ENCODE results near the gene CCDC134. TPM values are rescaled to one million over a fixed set of nuclear protein-coding genes. Genes with fewer than 3 reads are reported as not detected.

CCDC134 gene
- total RNA-seq (2014; rRNA removed; shearing (Covaris generic)) = 6.5 and 8.8 TPM in 2 replicates
- 19.7 and 21.7 TPM in 2 replicates for polyA plus RNA-seq (2015; cell fraction: cytosol; rRNA removed)
- polyA plus RNA-seq (2015; cell fraction: nucleus; rRNA removed) = 6.3 and 8.0 TPM in 2 replicates

DNA sequence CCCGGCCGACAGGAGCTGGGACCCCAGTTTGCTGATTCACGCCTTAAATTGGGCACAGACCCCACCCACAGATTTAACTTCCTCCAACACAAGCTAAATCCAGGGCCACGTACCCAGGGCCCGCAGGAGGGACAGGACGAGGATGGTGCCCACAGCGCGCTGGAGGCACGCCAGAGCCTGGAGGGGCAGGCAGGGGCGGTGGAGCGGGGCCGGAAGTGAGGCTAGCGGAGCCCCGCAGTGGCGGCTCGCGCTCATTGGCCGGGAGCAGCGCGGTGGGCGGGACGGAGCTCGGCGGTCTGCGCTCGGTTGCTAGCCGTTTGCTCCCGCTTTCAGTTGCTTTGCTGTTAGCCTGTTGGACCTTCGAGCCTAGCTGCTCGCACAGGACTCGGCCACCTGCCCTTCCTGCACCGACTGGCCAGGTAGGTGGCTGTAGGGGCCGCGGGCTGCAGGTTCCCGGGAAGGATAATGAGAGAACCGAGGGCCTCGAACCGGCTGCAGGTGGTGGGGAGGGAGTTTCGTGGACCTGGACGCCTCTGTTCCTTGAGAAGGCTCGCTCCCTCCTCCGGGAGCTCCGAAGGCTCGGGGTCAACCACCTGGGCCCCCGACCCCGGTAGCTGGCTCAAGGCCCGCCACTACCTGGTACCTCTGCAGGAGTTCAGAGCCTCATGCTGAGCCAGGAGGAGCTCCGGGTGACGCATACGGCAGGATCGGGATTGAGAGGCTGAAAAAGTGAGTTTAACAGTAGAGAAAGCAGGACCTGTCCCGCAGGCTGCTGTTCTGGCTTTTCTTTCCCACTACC is at the start of gene CCDC134:
Gene CCDC134, plus strand, starts transcription at position 332 of the 799 bp plus-strand sequence. CDS start 8,212 bp downstream, outside the sequence.
- in situ Hi-C loops (cut with HindIII; ENCODE audit: low pct_unique_long_range_greater_than_20kb, low sequenced_read_pairs) = no loop called here

DNA sequence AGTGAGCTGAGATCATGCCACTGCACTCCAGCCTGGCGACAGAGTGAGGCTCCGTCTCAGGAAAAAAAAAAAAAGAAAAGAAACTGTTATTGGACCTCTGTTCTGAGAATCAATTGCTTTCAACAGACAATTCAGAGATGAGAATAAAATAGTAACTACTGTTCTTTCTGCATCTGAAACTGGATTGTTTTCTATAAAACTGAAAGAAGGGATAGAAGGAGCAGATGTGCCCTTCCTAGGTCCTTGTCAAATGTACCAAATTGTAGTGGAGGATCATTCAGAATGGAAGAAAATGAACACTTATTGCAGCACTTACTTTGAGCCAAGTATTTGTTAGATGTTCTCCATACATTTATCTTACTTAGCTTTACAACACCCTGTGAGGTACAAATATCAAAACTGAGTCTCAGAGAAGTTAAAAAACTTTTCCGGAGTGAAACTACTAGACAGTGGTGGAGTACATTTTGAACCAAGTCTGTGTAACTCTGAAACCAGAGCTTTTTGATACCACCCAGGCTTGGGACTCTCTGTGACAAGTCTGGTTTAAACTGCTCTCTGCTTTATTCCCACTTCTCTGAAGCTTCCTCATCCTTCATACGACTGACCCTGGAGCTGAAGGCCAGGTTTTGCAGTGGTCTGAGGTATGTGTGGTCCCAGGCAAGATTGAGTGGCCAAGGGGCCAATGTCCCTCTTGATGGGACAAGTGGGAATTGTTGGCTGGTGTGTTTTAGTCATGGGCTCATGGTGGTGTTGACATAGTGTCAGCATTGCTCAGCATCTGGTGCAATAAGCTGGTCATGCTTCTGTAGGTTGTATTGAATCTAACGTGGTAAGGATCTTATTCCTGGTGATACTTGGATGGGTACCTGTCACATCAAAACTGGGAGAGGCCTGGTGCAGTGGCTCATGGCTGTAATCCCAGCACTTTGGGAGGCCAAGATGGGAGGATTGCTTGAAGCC is 48.2 kb upstream of the CCDC134 start:
- in situ Hi-C loops (cut with HindIII; ENCODE audit: low pct_unique_long_range_greater_than_20kb, low sequenced_read_pairs) = no loop called here

More for the DNA sequence above, at the start of gene CCDC134:
- DNase-seq (ENCODE audit: low read depth, low spot score) = peak; percentile 87

DNA sequence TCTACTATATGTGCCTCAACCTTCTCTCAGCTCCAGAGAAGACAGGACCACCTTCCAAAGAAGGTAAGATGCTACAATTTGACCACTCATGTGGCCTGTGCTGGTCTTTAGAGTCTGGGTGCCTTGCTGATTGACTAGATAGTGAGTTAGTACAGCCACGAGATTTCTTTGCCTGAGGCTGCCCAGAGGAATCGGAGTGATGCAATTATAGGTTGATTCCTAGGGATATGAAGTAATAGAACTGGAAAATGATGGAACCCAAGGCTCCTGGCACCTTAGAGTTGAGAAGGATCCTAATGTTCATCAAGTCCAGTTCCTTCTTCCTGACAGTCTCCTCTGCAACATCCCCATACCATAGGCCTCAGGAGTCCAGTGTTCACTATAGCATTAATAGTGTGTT is 46.5 kb upstream of the CCDC134 start:
- no peak for DNase-seq (ENCODE audit: low read depth, low spot score)
- in situ Hi-C loops (cut with HindIII; ENCODE audit: low pct_unique_long_range_greater_than_20kb, low sequenced_read_pairs) = no loop called here

More for the DNA sequence above, 48.2 kb upstream of the CCDC134 start:
- DNase-seq (ENCODE audit: low read depth, low spot score) = no peak

DNA sequence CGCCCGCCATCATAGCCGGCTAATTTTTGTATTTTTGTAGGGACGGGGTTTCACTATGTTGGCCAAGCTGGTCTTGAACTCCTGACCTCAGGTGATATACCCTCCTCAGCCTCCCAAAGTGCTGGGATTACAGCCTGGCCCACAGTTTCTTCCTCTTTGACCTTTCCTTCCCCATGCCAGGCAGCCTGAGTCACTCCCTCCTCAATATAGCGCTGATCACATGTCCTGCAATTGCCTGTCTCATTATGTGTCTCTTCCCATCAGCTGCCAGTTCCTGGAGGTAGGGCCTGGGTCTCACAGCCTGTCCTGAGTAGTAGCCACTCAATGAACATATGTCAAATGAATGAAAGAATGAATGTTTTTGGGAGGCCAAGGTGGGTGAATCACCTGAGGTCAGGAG is 43.0 kb upstream of the CCDC134 start:
- no peak for DNase-seq (ENCODE audit: low read depth, low spot score)
- in situ Hi-C loops (cut with HindIII; ENCODE audit: low pct_unique_long_range_greater_than_20kb, low sequenced_read_pairs) = no loop called here

DNA sequence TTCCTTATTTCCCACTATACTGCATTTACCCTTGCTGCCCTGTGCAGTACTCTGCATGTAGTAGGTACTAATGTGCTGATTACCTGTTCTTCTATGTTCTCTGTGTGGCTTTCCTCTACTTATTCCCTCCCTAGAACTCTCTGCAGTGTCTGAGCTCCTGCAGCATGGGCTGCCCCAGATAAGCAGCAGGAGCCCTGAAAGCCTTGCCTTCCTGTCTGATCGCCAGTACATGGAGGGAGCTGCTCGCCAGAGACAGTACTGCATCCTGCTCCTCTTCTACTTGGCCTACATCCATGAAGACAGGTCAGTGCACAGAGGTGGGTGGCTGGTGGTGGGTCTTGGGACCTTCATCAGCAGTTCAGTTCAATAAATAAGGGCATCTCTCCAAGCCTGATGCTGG is 42.2 kb upstream of the CCDC134 start:
- in situ Hi-C loops (cut with HindIII; ENCODE audit: low pct_unique_long_range_greater_than_20kb, low sequenced_read_pairs) = no loop called here

DNA sequence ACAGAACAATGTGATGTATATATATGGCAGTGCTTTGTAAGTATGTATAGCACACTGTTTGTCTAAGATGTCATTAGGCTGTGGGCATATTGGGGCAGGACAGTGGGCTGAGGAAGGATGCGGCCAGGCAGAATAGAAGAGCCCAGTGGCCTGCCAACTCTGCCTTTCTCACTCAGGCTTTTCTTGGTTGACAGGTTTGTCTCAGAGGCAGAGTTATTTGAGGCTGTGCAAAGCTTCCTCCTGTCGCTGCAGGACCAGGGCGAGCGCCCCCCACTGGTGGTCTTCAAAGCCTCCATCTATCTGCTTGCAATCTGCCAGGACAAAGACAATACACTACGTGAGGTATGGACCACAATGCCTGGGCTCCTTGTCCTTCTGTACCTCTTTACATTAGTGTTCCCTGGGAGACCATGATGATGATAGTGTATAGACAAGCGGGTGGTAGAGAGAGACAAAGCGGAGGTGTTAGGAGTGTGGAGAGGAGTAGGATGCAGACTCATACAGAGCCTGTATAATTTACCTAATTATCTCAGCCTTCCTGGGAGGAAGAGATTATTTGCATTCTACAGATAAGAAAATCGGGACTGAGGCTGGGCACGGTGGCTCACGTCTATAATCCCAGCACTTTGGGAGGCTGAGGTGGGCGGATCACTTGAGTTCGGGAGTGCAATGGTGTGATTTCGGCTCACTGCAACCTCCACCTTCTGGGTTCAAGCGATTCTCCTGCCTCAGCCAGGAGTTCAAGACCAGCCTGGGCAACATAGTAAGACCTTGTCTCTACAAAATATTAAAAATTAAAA is 37.3 kb upstream of the CCDC134 start:
- DNase-seq (ENCODE audit: low read depth, low spot score) = peak; percentile 68
- in situ Hi-C loops (cut with HindIII; ENCODE audit: low pct_unique_long_range_greater_than_20kb, low sequenced_read_pairs) = no loop called here

More for the DNA sequence above, 42.2 kb upstream of the CCDC134 start:
- DNase-seq (ENCODE audit: low read depth, low spot score) = no peak

DNA sequence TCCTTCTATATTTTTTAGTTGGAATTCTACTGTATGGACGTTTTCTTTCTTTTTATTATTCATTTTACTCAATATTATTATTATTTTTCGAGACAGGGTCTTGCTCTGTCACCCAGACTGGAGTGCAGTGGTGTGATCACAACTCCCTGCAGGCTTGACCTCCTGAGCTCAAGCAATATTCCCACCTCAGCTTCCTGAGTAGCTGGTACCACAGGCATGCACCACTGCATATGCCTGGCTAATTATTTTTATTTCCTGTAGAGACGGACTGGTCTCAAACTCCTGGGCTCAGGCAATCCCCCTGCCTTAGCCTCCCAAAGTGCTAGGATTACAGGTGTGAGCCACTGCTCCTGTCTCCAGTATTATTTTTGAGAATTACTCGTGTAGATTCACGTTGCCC is 34.0 kb upstream of the CCDC134 start:
- in situ Hi-C loops (cut with HindIII; ENCODE audit: low pct_unique_long_range_greater_than_20kb, low sequenced_read_pairs) = no loop called here

DNA sequence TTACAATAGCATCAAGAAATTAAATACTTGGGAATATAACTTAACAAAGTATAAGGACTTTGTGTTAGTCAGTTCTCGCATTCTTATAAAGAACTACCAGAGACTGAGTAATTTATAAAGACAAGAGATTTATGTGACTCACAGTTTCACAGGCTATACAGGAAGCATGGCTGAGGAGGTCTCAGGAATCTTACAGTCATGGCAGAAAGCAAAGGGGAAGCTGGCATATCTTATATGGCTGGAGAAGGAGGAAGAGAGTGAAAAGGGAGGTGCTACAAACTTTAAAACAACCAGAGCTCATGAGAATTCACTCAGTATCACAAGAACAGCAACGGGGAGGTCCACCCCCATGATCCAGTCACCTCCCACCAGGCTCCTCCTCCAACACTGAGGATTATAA is 32.0 kb upstream of the CCDC134 start:
- in situ Hi-C loops (cut with HindIII; ENCODE audit: low pct_unique_long_range_greater_than_20kb, low sequenced_read_pairs) = no loop called here
- DNase-seq (ENCODE audit: low read depth, low spot score) = no peak

More for the DNA sequence above, 34.0 kb upstream of the CCDC134 start:
- DNase-seq (ENCODE audit: low read depth, low spot score) = no peak

DNA sequence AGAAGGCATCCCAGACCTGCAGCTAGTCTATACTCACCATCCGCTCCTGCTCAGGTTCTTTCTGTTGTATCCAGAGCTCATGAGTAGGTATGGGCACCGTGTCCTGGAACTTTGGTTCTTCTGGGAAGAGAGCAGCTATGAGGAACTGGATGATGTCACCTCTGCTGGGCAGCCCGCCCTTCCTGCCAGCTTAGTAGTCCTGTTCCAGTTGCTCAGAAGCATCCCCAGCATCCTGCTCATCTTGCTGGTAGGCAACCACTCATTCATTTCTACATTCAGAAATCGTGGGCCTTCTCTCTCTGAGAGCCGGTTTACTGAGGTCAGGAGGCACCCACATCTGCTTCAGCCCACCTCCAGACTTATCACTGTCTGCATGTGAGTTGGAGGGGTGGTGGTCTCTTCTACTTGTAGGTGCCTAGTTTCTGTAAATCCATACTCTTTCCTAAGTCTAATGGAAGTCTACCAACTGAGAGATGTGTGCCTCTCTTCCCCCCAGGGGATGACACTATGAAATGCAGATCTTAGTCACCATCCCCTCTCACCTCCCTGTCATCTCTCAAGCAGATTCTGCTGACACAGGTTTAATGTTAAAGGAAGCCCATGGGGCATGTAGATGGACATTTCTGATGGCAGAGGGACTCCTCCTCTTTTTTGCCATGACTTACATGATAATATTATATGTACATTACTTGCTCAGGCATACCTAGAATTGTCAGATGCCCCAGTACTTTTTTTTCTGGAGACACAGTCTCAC is 29.6 kb upstream of the CCDC134 start:
- no peak for DNase-seq (ENCODE audit: low read depth, low spot score)
- in situ Hi-C loops (cut with HindIII; ENCODE audit: low pct_unique_long_range_greater_than_20kb, low sequenced_read_pairs) = no loop called here

DNA sequence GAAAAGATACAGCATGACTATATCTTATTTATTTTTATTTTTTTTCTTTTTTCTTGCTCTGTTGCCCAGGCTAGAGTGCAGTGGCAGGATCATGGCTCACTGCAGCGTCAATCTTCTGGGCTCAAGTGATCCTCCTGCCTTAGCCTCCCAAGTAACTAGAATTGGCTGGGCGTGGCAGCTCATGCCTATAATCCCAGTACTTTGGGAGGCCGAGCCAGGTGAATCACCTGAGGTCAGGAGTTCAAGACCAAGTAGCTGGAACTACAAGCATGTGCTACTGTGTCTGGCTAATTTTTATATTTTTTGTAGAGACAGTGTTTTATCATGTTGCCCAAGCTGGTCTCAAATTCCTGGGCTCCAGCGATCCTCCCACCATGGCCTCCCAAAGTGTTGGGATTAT is 28.3 kb upstream of the CCDC134 start:
- in situ Hi-C loops (cut with HindIII; ENCODE audit: low pct_unique_long_range_greater_than_20kb, low sequenced_read_pairs) = no loop called here

DNA sequence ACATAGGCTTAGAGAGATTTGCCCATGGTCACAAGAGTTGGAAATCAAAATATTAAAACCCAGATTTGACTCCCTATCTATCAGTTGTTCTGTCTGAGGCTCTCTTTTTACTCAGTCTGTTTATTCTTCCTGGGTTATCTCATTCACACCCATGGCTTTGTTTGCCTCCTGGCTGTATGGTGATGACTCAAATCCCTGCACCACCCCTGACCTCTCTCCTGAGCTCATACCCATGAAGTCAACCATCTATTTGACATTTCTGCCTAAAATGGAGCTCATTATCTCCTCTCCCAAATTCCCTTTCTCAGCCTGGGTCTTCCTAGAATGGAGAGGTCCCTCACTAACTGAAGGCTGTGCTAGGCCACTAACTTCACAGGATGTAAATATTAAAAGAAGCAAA is 27.8 kb upstream of the CCDC134 start:
- DNase-seq (ENCODE audit: low read depth, low spot score) = peak; percentile 24

More for the DNA sequence above, 28.3 kb upstream of the CCDC134 start:
- DNase-seq (ENCODE audit: low read depth, low spot score) = no peak

DNA sequence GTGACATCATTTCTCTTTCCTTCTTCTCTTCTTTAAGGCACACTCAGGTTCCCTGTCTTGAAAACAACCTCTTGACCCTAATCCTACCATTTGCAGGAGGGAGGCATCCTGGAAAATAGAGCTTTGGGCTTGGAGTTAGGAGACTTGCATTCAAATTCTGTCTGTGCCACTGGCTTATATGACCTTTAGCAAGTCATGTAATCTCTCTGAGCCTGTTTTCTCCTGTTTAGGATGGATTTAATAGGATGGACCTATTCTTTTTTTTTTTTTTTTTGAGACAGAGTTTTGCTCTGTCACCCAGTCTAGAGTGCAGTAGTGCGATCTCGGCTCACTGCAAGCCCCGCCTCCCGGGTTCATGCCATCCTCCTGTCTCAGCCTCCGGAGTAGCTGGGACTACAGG is 25.1 kb upstream of the CCDC134 start:
- DNase-seq (ENCODE audit: low read depth, low spot score) = no peak
- in situ Hi-C loops (cut with HindIII; ENCODE audit: low pct_unique_long_range_greater_than_20kb, low sequenced_read_pairs) = no loop called here

More for the DNA sequence above, 27.8 kb upstream of the CCDC134 start:
- in situ Hi-C loops (cut with HindIII; ENCODE audit: low pct_unique_long_range_greater_than_20kb, low sequenced_read_pairs) = no loop called here

DNA sequence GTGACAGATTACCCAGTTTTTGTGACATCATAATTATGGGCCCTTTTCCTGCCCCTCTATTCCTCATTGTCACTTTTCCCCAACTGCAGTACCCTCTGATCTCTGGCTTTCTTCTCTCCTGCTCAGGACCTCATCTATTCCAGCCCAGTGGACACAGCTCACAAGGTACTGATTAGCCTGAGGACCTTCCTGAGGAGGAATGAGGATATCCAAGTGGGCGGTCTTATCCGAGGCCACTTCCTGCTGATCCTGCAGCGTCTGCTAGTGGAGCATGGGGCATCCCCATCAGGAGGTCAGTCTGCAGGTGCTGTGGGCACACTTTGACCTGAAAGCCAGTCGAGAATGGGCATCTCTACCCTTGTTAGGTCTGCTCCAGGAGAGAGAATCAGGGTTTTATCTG is 24.5 kb upstream of the CCDC134 start:
- peak; percentile 30 for DNase-seq (ENCODE audit: low read depth, low spot score)
- in situ Hi-C loops (cut with HindIII; ENCODE audit: low pct_unique_long_range_greater_than_20kb, low sequenced_read_pairs) = no loop called here

DNA sequence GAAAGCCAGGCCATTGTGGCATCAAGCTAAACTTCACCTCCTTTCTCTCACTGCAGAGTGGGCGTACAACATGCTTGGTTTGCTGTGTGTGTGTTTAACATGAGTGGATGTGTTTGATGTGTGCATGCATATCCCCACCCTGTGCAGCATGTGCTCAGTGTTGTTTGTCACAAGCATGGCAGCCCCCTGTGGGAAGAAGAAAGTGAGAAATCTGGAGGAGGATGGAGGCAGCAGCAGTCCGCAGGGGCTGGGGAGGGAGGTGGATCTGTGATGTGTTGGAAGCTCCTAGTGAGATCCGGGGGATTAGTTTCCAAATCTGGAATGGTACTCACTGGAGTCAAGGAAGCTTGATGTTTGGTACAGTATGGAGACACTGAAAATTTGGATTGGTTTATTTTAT is 24.1 kb upstream of the CCDC134 start:
- DNase-seq (ENCODE audit: low read depth, low spot score) = no peak
- in situ Hi-C loops (cut with HindIII; ENCODE audit: low pct_unique_long_range_greater_than_20kb, low sequenced_read_pairs) = no loop called here

DNA sequence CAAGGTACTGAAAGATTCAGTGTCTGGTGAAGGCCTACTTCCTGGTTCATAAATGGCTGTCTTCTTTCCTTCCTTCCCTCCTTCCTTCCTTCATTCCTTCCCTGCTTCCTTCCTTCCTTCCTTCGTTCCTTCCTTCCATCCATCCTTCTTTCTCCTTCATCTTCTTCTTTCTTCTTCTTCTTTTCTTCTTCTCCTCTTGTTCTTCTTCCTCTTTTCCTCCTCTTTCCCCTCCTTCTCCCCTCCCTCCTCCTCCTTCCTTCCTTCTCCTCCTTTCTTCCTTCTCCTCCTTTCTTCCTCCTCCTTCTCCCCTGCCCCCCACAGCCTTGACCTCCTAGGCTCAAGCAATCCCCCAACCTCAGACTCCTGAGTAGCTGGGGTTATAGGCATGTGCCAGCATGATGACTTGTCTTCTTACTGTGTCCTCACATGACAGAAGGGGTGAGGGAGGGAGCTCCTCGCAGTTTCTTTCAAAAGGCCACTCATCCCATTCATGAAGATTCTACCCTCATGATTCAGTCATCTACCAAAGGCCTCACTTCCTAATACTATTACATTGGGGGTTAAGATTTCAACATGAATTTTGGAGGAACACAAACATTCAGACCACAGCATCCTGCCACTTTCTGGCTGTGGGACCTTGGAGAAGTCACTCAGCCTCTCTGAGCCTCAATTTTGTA is 22.6 kb upstream of the CCDC134 start:
- in situ Hi-C loops (cut with HindIII; ENCODE audit: low pct_unique_long_range_greater_than_20kb, low sequenced_read_pairs) = no loop called here
- DNase-seq (ENCODE audit: low read depth, low spot score) = peak; percentile 36

DNA sequence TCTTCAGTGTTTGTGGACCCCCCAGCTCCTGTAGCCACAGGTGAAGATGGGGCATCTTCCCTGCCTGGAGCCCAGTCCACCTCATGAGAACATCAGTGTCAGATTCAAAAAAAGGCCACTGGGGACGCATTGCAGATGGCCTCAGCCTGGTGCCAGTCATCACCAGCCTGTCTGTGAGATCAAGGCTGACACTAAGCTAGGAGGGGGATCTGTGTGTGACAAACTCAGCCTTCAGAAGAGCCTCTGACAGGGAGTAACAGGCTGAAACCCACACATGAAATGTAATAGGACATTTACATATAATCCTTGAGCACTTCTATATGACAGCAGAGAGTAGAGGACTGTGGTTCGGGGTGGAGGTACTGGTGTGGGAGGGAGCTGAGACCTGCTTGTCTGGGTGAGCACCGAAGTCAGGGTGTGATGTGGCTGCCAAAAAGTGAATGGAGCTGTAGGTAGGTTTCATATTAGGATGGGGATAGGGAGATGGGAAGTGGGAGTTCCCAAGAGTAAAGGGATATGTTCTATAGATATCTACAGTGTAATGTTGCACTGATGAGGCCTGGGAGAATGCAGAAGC is 20.5 kb upstream of the CCDC134 start:
- in situ Hi-C loops (cut with HindIII; ENCODE audit: low pct_unique_long_range_greater_than_20kb, low sequenced_read_pairs) = no loop called here
- no peak for DNase-seq (ENCODE audit: low read depth, low spot score)

All from SK-MEL-5 (cell line).